ENCODE measurements around the gene CHADL.

Gene CHADL

DNA sequence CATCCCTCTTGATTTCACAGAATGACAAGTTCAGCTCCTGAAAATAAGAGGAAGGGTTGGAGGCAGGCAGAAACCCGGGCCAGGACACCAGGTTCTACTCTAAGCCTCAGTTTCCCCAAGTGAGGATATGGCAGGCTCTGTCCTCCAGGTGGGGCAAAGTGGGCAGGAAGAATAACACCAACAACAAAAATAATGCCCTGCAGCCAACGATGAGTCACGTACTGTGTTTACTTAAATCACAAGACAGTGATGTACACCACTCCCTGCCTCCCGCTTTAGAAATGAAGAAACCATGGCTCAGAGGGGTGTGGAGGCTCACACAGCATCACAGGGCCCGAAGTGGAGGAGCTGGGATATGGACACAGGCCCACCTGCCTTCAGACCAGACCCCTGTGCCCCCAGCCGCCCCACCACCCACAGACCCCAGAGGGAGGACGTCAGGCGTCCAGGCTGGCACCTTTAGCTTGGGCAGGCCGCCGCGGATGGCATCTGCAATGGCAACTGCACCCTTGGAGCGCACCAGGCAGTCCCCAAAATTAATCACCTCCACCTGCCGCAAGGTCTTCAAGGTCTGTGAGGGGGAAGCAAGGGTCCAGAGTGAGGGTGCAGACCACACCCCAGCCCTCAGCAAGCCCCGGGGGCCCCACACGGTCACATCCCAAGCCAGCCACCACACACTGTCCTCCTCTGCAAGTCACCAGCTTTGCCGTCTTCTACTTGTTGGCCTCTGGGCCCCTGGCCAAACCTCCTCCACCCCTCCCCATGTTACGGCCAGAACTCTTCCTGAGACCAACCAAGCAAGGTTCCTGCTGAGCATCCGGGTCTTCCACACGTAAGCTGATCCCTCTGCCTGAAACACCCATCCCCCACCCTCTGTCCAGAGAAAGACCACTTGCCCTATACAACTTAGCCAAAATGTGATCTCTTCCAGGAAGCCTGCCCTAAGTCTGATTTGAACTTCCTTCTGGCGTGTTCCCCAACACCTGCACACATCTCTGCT lies 15.8 kb upstream of the CHADL start:
- no peak for DNase-seq (ENCODE audit: low spot score)

DNA sequence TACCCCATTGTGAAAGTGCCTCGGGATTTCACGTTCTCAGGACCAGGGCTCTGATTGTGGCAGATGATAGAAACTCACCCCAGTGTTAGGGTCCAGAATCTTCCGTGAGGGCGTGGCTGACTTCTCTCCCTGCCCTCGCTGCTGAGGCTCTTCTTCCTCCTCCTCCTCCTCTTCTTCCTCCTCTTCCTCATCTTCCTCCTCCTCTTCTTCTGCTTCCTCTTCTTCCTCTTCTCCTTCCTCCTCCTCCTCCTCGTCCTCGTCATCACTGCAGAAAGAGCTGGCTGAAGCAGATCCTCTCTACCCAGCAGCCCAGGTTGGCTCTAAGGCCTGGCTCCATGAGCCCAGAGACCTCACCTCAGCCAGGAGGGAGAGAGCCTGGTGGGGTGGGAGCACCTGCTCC lies 13.5 kb upstream of the CHADL start:
- DNase-seq (ENCODE audit: low spot score) = no peak

DNA sequence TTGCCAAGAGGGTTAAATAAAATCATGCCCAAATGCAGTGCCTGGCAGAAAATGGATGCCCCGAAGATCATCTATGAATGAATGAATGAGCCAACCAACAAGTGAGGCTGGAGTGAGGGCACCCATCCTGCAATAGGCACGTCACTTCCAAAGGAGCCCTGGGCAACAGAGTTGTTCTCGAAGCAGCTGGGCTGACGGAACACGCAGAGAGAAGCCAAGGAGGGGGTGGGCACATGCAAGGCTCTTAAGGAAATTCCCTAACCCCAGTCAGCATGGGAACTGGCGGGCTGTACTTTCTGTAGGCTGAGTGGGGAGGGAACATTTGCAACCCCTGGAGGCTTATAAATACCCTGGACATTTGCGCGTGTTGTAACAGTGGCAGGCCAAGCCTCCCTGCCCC lies 11.6 kb upstream of the CHADL start:
- no peak for DNase-seq (ENCODE audit: low spot score)

DNA sequence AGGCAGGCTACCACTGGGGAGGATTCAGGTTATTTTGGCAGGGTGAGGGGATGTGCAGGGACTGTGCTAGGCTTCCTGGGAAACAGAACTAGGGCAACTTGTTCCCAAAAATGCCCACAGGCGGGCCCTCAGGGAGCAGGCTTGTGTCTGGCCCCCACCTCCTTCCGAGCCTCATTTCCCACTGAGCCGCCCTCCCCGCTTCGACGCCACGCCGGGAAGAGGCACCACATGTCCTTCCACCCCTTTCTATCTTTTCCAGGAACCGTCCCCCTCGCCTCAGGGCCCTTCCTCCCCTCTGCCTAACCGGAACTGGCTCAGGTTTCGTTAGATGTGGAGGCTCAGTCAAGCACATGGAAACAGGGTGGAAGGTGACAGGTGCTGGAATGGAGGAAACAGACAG lies 9.4 kb upstream of the CHADL start:
- no peak for DNase-seq (ENCODE audit: low spot score)

DNA sequence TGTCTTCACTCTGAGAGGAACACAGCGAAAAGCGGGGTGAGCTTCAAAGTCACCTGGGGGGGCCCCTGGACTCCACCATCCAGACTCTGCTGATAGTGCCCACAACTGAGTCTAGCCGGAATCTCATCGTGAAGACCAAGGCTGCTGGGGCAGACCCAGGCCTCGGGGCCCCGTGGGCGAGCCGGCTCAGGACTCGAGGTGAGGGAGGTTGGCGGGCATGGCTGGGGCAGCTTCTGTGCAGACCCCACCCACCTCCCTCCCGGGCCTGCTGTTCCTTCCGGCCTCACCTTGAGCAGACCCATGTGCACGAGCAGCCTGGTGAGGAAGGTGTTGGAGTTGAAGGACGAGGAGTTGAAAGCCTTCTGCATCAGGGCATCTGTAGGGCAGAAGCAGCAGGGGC lies 8.7 kb upstream of the CHADL start:
- DNase-seq (ENCODE audit: low spot score) = no peak

DNA sequence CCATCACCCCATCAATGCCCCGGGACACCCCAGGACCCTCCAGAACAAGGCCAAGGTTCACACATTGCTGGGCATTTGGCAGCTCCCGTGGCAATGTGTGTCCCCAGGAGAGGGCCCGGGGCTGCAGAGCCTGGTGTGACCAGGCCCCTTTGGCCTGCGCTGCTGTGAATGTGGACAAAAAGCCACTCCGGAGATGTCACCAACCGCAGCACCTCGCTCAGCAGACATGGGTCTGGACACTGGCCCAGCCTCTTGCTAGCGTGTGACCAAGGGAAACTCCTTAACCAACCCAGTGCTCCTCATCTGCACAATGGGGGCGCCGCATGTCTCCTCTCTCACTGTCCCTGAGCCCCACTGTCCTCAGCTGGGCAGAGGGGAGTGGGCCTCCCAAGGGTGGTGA lies 8.0 kb upstream of the CHADL start:
- no peak for DNase-seq (ENCODE audit: low spot score)

DNA sequence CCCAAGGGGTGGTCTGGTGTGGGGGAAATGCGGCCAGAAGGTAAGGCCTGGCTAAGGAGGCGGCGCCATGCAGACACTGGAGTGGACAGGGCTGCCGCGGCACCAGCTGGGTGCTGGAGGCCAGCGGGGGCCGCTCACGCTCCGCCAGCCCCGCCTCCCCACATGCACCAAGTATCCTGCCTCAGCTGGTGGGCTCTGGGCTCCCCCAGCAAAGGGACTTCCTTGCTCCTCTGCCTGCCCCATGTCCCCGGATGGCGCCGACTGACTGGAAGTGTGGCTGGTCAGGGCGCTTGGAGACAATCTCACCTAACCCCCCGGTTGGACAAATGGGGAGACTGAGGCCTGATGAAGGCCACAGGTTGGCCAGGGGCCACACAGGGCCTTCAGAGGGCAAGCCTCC lies 7.6 kb upstream of the CHADL start:
- DNase-seq (ENCODE audit: low spot score) = no peak

DNA sequence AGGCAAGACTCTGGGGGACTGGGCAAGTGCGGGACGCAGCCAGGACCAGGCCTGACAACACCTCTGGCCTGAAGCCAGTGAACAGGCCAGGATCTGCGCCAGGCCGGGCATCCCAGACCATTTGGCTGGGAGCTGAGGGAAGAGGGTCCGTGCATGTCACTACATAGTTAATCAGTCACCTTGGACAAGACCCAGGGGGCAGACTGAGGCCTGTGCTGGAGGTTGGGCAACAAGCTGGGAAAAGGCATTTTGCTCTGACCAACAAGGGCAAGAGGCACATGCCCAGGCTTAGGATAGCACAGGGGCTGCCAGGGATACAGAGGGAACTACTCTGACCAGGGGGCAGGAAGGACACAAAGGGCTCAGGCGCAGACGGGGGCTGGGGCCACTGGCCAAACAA lies 7.0 kb upstream of the CHADL start:
- DNase-seq (ENCODE audit: low spot score) = no peak

DNA sequence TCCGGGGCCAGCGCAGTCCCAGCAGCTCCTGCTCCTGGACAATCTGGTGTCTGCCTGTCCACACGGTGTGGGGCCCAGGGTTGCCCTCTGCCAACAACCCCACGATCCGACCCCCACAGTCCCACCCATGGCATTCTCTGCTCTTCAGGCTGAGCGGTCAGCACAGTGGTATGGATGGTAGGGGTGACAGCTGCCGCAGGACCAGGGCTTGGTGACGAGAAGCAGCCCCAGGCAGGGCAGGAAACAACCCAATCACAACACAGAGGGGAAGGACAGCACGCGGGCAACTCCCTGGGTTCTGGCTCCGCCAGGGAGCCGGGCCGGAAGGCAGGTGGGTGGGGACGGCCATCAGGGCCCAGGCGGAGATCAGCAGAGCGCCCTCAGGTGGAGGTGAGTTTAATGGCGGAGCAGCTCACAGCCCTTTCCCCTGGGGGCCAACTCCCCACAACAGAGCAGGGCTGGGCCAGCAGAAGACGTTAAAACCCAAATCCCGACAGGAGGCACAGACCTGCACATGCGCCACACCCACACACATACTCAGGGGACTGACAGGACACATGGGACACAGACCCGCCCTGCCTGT lies 5.3 kb upstream of the CHADL start:
- no peak for DNase-seq (ENCODE audit: low spot score)

DNA sequence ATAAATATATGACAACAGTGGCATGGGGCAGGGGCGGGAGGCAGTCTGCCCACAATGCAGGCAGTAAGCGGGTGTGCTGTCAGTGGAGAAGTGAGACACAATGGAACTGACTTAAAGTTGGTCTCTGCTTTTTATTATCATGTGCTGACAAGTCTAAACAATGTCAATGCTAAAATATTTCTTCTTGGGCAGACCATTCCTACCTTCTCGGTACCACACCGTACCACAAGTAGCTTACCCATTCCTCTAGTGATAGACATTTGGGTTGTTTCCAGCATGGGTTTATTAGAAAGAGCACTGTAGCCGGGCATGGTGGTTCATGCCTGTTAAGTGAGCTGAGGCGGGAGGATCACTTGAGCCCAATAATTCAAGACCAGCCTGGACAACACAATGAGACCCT lies 2.6 kb upstream of the CHADL start:
- DNase-seq (ENCODE audit: low spot score) = no peak

DNA sequence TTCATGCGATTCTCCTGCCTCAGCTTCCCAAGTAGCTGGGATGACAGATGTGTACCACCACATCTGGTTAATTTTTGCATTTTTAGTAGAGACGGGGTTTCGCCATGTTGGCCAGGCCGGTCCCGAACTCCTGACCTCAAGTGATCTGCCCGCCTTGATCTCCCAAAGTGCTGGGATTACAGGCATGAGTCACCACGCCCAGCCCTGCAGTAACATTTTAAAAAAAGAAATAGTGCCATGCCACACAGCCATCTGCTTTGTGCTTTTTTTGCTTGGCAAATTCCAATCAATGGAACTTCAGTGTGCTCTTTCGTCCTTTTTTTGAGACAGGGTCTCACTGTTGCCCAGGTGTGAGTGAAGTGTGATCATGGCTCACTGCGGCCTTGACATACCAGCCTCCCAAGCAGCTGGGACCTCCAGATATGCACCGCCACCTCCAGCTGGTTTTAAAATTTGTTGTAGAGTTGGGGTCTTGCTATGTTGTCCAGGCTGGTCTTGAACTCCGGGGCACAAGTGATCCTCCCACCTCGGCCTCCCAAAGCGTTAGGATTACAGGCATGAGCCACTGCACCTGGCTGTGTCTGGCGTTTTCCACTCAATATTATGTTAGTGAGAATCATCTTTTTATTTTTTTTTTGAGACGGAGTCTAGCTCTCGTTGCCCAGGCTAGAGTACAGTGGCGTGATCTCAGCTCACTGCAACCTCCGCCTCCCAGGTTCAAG lies 1.8 kb upstream of the CHADL start:
- DNase-seq (ENCODE audit: low spot score) = no peak

DNA sequence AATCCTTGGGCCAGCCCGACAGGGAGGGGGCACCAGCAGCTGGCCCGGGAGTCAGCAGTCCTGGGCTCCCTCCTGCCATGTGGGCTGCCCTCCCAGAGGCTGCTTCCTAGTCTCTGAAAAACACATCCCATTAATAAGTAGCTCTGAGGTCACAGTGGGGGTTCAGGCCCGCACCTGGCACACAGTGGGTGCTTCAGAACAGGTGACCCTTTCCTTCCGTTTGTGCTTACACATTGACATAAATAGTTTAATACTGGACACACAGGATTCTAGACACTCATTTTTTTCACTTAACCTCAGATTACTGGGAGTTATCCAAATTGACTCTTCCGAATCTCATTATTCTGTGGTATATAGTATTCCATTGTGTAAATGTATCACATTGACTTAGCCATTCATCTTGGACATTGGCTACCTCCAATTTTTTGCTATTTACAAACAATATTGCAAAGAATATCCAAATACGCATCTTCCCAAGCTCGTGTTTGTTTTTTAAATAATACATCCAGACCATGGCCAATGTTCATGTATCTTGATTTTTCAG lies 474 bp upstream of the CHADL start:
- DNase-seq (ENCODE audit: low spot score) = no peak

DNA sequence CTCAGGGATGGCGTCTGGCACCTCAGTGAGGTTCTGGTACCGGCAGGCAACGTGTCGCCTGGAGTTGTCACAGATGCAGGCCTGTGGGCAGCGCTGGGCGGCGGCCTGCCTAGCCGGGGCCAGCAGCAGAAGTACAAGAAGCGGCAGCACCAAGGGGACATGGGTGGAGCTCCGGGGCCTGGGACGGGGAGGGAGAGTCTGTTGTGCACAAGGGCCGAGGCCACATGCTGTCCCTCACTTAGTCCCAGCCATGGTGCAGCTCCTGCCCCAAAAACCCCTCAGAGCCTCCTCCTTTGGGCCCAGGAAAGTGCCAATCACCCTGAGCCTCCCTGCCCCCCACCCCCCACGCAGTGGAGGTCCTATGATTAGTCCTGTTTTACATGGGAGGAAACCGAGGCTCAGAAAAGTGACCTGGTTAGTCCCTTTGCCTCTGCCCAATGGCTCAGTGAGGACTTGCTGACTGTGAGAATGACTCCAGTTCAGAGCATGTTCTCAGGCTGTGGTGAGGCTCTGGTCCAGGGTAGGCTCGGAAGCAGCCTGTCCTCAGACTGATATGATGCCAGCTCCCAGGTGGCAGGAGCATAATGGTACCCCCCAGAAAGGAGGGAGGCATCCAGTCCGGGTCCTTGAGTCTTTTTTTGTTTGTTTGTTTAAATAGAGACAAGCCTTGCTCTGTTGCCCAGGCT lies 1.1 kb downstream of the CHADL start:
- no peak for DNase-seq (ENCODE audit: low spot score)

DNA sequence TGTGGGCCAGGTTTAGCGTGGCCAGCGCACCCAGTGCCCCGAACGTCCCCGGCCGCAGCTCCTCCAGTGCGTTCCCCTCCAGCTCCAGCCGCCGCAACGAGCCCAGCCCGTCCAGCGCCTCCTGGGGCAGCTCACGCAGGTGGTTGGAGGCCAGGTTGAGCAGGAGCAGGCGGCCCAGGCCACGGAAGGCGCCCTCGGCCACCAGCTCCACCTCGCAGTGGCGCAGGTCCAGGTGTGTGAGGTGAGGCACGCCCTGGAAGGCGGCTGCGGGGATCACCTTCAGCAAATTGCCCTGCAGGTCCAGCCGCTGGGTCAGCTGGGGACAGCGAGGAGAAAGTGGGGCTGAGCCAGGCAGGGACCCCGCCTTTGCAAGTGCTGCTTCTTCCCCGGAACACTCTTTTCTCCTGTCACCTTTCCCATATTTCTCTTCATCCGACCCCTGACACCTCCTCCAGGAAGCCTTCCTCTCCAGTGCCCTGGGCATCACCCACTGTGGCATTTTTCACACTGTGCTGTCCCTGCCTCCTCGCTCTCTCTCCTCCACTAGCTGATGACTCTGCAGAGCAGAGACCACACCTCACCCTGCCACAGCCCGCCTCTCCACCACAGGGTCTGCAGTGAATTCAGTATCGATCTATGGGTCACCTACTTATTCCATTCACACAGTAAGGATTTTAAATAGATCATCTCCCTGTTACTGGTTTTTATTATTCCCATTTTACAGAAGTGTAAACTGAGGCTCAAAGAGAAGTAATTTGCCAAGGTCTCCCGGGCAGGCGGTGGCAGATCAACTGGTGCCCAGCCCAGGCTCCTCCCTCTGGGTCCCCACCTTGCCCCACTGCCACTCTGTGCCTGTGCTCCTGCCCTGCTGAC lies 1.9 kb downstream of the CHADL start:
- DNase-seq (ENCODE audit: low spot score) = no peak

DNA sequence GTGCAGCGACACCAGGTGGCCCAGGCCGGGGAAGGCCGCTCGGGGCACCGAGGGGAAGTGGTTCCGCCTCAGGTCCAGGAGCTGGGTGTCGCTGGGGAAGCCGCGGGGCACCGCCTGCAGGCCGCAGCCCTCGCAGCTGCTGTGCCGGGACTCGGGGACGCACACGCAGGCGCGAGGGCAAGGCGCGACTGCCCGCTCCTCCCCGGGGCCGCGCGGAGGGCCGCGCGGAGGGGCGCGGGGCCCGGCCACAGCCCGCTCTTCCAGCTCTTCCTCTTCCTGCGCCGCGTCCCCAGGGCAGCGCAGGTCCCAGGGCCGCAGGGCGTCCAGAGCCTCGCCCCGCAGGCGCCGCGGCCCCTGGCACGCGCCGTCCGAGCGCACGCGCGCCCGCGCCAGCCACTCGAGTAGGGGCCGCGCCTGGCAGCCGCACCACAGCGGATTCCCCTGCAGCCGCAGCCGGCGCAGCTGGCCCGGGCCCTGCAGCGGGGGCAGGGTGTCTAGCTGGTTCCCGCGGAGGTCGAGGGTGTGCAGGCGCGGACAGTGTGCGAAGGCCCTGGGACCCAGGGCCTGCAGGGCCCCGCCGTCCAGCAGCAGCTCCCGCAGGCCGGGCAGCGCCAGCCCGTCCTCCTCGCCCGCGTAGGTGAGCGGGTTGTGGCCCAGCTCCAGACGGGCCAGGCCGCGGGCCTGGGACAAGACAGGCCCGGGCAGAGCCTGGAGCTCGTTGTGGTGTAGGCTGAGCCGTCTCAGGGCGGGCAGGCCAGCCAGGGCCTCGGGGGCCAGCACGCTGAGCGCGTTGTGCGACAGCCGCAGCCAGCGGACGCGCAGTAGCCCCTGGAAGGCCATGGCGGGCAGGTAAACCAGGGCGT lies 2.8 kb downstream of the CHADL start:
- peak; percentile 86 for DNase-seq (ENCODE audit: low spot score)

DNA sequence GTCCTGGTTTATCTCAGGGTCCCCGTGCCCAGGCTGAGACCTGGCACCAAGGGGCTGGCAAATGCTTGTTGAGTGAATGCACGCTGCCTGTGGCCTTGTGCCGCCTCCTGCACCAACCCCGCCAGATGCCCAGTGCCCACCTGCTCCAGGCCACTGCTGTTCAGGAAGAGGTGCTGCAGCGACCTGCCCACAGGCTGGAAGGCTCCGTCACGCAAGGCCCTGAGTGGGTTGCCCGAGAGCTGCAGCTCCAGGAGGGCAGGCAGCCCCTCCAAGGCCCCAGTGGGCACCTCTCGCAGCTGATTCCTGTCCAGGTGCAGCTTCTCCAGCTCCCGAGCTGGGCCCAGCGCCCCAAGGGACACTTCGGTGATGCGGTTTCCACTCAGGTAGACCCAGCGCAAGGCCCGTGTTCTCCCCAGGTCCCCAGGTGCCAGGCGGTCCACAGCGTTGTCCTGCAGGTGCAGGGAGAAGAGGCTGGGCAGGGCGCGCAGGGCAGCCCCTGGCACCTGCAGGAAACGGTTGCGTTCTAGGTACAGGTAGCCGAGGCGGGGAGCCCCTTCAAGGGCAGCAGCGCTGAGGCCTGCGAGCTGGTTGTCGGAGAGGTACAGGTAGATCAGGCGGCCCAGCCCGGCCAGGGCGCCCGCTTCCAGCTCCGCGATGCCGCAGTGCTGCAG lies 3.6 kb downstream of the CHADL start:
- no peak for DNase-seq (ENCODE audit: low spot score)

DNA sequence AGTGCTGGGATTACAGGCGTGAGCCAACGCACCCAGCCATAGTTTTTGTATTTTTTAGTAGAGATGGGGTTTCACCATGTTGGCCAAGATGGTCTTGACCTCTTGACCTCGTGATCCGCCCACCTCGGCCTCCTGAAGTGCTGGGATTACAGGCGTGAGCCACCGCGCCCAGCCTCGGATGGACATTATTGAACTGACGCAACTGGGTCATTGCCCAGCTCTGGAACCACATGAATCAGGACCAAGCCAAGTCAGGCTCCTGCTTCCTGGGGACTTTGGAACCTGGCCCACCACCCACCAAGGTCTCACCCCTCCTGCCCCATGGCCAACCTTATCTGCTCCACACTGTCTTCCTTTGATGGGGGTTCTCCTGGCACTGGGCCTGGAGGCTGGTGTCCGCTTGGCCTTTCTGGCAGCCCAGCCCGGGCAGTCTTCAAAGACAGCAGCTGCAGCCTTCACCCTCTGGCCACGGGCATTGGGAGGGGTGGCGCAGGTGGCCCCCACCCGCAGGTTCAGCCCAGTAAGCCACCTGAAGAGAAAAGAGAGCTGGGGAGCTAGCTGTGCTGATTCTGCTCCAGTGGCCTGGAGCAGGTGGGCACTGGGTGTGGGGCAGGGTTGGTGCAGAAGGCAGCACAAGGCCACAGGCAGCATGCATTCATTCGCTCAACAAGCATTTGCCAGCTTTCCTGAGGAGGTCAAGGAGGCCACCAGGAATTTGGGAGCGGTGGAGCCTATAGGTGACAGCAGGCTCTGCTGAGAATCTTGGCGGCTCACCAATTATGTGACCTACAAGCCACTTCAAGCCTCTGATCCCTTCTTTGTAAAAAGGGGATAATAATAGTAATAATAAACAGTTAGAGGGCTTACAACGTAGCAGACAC lies 5.7 kb downstream of the CHADL start:
- no peak for DNase-seq (ENCODE audit: low spot score)

DNA sequence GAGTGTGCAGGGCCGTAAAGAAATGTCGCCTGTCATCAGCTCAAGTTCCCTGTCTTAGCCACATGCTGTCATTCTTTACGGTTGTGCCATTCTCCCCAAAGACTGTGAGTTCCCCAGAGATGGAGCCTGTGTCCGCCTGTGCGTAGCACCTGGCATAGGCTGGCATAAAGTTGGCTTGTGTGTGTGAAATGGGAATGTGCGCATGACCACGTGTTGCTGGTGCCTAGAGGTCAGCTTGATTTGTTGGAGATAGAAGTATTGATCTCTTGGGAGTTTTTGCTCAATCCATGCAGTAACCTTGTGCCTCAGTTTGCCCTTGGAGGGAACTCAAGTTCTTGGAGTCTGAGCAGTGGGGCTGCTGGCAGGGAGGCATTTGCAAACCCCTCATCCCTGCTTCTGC lies 9.4 kb downstream of the CHADL start:
- no peak for DNase-seq (ENCODE audit: low spot score)

DNA sequence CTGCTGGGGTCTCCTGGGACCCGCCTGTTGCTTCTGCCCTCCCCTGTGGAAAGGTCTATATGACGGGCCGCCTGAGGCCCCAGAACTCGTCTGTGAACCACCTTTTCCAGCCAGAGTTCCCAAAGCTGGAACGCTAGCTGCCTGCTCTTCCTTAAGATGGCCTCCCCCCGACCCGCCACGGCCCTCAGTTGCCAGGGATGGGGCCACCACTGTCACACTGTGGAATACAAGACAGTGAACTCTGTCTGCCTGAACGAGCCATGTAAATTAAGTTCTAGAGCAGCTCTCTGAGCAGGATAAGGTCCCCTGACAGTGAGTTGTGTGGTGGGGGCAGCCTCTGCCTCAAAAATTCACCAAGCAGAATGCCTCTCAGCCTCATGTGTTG lies 10.3 kb downstream of the CHADL start:
- DNase-seq (ENCODE audit: low spot score) = no peak
